HepG2 (cell line): ENCODE data around the gene ARMH2. TPM values are rescaled to one million over a fixed set of nuclear protein-coding genes. Genes with fewer than 3 reads are reported as not detected.

Experiments
- ATAC-seq: fragments of 200-7000 bp; cut with Tn5 transposase; 3 replicates; pipeline ENCODE4 v1.9.1; 2020; ENCODE audit warnings: mild to moderate bottlenecking, moderate library complexity
- BruUV-seq: library from RNA; stranded (reverse); fragments of 400-500 nt; replicated peaks from 2 replicates; lab custom pipeline; 2021; lab: Mats Ljungman, UMichigan
- CTCF ChIA-PET: fragments of 300-600 bp; formaldehyde crosslinking; extraction: SDS; loops from one replicate; lab custom pipeline; 2021; ENCODE audit warnings: low total read pairs, inconsistent platforms, low intra/inter-chr PET ratio; lab: Yijun Ruan, JAX
- POLR2A ChIA-PET: fragments of 350-600 bp; sonication (Branson Sonifier 250); formaldehyde crosslinking; loops from one replicate; lab custom pipeline; 2020; ENCODE audit warnings: antibody characterized with exemption, inconsistent platforms; lab: Yijun Ruan, JAX
- DNase-seq: peaks from one replicate; pipeline ENCODE4 v3.0.0-alpha.2; 2015; ENCODE audit warnings: low spot score
- FAIRE-seq: peaks from 3 replicates; lab custom pipeline; 2011; peaks lifted over from hg19 to GRCh38; lab: Jason Lieb, UNC
- H2AFZ ChIP-seq: one replicate; pipeline ENCODE4 v1.6.1; 2011; ENCODE audit warnings: low read length, inconsistent platforms
- H3K27ac ChIP-seq: fragments of 300-600 bp; 3 replicates; pipeline ENCODE4 v1.8.0; 2011; ENCODE audit warnings: mixed run types, mild to moderate bottlenecking, mixed read lengths, low read length, inconsistent platforms; ENCODE audit not compliant: insufficient read depth; ENCODE audit errors: extremely low read length
- H3K27me3 ChIP-seq, 2 experiments: fragments of 200-600 bp in 1 of 2; 2 replicates in 1 of 2; 3 replicates in 1 of 2; pipeline versions ENCODE4 v1.6.0 to v1.8.0; 2011; ENCODE audit warnings: low read length in 2 of 2, mild to moderate bottlenecking in 2 of 2, moderate library complexity in 2 of 2, inconsistent platforms in 1 of 2; ENCODE audit not compliant: insufficient read depth in 2 of 2, control insufficient read depth in 1 of 2
- H3K36me3 ChIP-seq, 2 experiments: fragments of 200-600 bp in 1 of 2; replicated peaks in 1 of 2; 2 replicates in 1 of 2; 3 replicates in 1 of 2; pipeline versions ENCODE4 v1.5.1 to v1.8.0; 2011; ENCODE audit warnings: low read length in 2 of 2, inconsistent platforms in 1 of 2; ENCODE audit not compliant: insufficient read depth in 2 of 2, control insufficient read depth in 1 of 2
- H3K4me1 ChIP-seq: 2 replicates; pipeline ENCODE4 v1.5.1; 2012; ENCODE audit warnings: low read length, inconsistent platforms; ENCODE audit not compliant: insufficient read depth
- H3K4me2 ChIP-seq: 2 replicates; pipeline ENCODE4 v1.6.0; 2011; ENCODE audit warnings: low read depth, low read length, inconsistent platforms
- H3K4me3 ChIP-seq, 3 experiments: fragments of 200-600 bp in 1 of 3; sonication (generic), shearing (Covaris generic) in 1 of 3; replicated peaks in 1 of 3; 2 replicates each; pipeline ENCODE4 v1.5.1; 2011 to 2016; ENCODE audit warnings: low read length in 3 of 3, inconsistent platforms in 2 of 3, low read depth in 2 of 3, mild to moderate bottlenecking in 2 of 3, control low read depth in 1 of 3, mixed read lengths in 1 of 3; ENCODE audit not compliant: insufficient read depth in 1 of 3
- H3K79me2 ChIP-seq: one replicate; pipeline ENCODE4 v1.6.1; 2011; ENCODE audit warnings: low read length, inconsistent platforms; ENCODE audit not compliant: insufficient read depth
- H3K9ac ChIP-seq: 2 replicates; pipeline ENCODE4 v1.6.0; 2011; ENCODE audit warnings: mild to moderate bottlenecking, low read depth, low read length, inconsistent platforms; ENCODE audit not compliant: insufficient read depth
- H3K9me3 ChIP-seq: 2 replicates; pipeline ENCODE4 v1.5.1; 2012; ENCODE audit warnings: mild to moderate bottlenecking, low read length
- H4K20me1 ChIP-seq: 2 replicates; pipeline ENCODE4 v1.6.0; 2011; ENCODE audit warnings: inconsistent platforms, mild to moderate bottlenecking, low read length, moderate library complexity; ENCODE audit not compliant: insufficient read depth
- KDM4B ChIP-seq: sonication (generic); formaldehyde crosslinking; IDR thresholded peaks from 2 replicates; pipeline ENCODE4 v1.4.0; 2020; ENCODE audit warnings: missing genetic modification reagents
- REPIN1 ChIP-seq: sonication (generic); formaldehyde crosslinking; IDR thresholded peaks from 2 replicates; pipeline ENCODE4 v1.8.0; 2022; ENCODE audit warnings: missing genetic modification reagents, low read depth, mild to moderate bottlenecking, borderline replicate concordance
- ZNF563 ChIP-seq: sonication (generic); formaldehyde crosslinking; IDR thresholded peaks from 2 replicates; pipeline ENCODE4 v1.8.0; 2022; ENCODE audit warnings: mild to moderate bottlenecking, moderate library complexity, missing genetic modification reagents
- WGBS: methylation state at CpG from one replicate; pipeline ENCODE4 v1.1.6; 2017; ENCODE audit warnings: low lambda C conversion rate; 5-methylcytosine and 5-hydroxymethylcytosine counted together
- in situ Hi-C: cut with HindIII; loops from 2 replicates; pipeline ENCODE4 v1.10.0; 2017; ENCODE audit warnings: low pct_unique_long_range_greater_than_20kb; ENCODE audit not compliant: extremely low pct_ligation_motif_present
- intact Hi-C: fragments of 100-400 bp; cut with micrococcal nuclease; formaldehyde crosslinking; loops from one replicate; pipeline ENCODE4 v1.10.0; 2022; ENCODE audit not compliant: unreplicated experiment
- polyA plus RNA-seq, 8 experiments: library from polyadenylated mRNA; depleted of rRNA in 3 of 8; stranded (reverse) in 7 of 8; unstranded in 1 of 8; fragments of >200 nt; fragmentation: Illumina TruSeq in 4 of 8; extraction: Trizol in 4 of 8; gene quantifications; 2 replicates each; pipeline versions ENCODE4 v1.2.1 to v1.2.3, GENCODE V29; 2011 to 2016; ENCODE audit warnings: low read depth in 4 of 8, missing spikeins in 1 of 8, mixed read lengths in 1 of 8; ENCODE audit not compliant: insufficient read depth in 1 of 8
- total RNA-seq, 5 experiments: library from RNA; depleted of rRNA; stranded (reverse); fragments of >200 nt; fragmentation: Illumina TruSeq; extraction: Trizol; gene quantifications; 2 replicates each; pipeline ENCODE4 v1.2.3, GENCODE V29; 2016; ENCODE audit warnings: low read depth in 1 of 5
- TF ChIP-seq, protein P1 (sequence below): sonication (generic); formaldehyde crosslinking; IDR thresholded peaks from 2 replicates; pipeline ENCODE4 v1.9.0; 2022; ENCODE audit warnings: missing genetic modification reagents, mild to moderate bottlenecking, borderline replicate concordance
- TF ChIP-seq, protein P2 (sequence below): sonication (generic); formaldehyde crosslinking; IDR thresholded peaks from 2 replicates; pipeline ENCODE4 v1.8.1; 2023; ENCODE audit warnings: mild to moderate bottlenecking, moderate library complexity, missing genetic modification reagents

Gene ARMH2
- total and polyA plus RNA-seq, 2 of the 13 experiments (the other 11 are each of a cell fraction or from before 2014, with no cell fraction given): not detected

DNA sequence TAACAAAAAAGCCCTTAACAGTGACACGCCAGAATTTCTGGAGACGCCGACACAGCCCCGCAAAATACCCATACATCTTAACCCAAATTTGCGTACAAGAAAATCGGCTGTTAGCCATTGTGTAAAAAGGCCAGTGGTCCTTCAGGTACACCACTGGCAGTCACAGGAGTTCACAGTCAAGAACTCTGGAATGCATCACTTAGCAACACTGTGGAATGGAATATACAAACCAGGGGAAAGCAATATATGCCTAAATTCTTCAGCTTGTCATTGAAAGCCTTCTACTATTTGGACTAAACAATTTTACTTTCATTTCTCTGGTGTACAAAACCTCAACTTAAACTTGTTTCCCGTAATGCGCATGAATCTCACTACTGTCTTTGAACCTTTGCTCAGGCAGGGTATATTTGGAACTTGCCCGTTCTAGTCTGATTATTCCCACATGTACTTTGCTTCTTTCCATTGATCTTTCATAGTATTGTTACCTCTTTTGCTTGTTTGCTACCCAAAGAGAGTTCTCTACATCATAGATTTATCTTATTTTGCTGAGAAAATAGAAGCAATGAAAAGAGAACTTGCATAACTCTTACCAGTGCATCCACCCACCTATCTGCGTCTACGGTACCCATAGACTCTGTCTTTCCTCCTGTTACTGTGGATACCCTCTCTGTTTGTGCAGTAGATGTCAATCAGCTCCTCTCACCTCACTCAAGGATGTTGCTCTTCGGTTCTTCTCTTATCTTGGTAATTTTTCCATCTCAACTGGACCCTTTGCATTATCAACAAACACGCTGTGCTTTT, at the start of gene ARMH2 (continued):
- TF ChIP-seq, protein P1, sequence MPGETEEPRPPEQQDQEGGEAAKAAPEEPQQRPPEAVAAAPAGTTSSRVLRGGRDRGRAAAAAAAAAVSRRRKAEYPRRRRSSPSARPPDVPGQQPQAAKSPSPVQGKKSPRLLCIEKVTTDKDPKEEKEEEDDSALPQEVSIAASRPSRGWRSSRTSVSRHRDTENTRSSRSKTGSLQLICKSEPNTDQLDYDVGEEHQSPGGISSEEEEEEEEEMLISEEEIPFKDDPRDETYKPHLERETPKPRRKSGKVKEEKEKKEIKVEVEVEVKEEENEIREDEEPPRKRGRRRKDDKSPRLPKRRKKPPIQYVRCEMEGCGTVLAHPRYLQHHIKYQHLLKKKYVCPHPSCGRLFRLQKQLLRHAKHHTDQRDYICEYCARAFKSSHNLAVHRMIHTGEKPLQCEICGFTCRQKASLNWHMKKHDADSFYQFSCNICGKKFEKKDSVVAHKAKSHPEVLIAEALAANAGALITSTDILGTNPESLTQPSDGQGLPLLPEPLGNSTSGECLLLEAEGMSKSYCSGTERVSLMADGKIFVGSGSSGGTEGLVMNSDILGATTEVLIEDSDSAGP (CRISPR knock-in tag): no peak

GRCh38 chr6:24848461-24848860, 49.7 kb upstream of the ARMH2 start:
- intact Hi-C loops: no loop called here
- BruUV-seq: no TSS peak
- H3K4me1 ChIP-seq: peaks cover 16% of the 10 kb centered on the region
- TF ChIP-seq REPIN1 (CRISPR knock-in tag): no peak
- no peak for TF ChIP-seq ZNF563 (CRISPR knock-in tag)
- no peak for TF ChIP-seq KDM4B (CRISPR knock-in tag)
- TF ChIP-seq, protein P2, sequence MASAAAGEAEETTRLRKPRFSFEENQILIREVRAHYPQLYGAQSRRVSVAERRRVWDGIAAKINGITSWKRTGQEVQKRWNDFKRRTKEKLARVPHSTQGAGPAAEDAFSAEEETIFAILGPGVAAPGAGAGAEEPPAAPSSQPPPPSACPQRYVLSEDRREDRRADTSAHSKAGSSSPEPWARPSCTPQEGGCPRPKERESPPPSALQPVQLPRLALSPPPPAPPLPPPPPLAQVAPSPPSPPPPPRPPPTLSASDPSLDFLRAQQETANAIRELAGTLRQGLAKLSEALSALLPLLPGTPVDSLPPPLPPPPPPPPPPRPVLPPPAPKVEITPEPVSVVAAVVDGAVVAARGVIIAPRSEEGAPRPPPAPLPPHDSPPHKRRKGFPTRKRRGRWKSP (CRISPR knock-in tag): no peak
- H3K4me3 ChIP-seq: no peak overlapping the region
- CTCF ChIA-PET: no interaction called here
- H3K79me2 ChIP-seq: no peaks in the 10 kb centered on the region
- POLR2A ChIA-PET: no interaction called here
- DNase-seq (no peak), FAIRE-seq (peak; percentile 52), ATAC-seq (no peak)
- H3K27ac ChIP-seq: no peak overlapping the region
- no peak overlapping the region for H2AFZ ChIP-seq
- H3K27me3 ChIP-seq: peaks cover 0 to 5% of the 10 kb centered on the region in 2 experiments; a peak in 2 of 5 replicates
- in situ Hi-C loops: no loop called here
- H4K20me1 ChIP-seq: no peaks in the 10 kb centered on the region
- H3K9ac ChIP-seq: no peak overlapping the region
- 57% methylated on average over 4 of the region's 4 CpGs for WGBS
- no peaks in the 10 kb centered on the region for H3K36me3 ChIP-seq
- no peaks in the 10 kb centered on the region for H3K9me3 ChIP-seq
- no peak overlapping the region for H3K4me2 ChIP-seq
